Upper lobe of left lung (tissue), 4 donors: Measurements from ENCODE around the gene UBTF.

ENCODE experiments used
- CTCF ChIP-seq, 6 experiments: fragments of 450-650 bp in 4 of 6; fragments of 200-600 bp in 2 of 6; sonication (generic) in 2 of 6; IDR thresholded peaks; one replicate each; pipeline ENCODE4 v1.5.1; 2016 to 2019; ENCODE audit warnings: antibody characterized with exemption in 6 of 6
- POLR2A ChIP-seq, 4 donors: fragments of 450-650 bp; IDR thresholded peaks; one replicate each; pipeline ENCODE4 v1.5.1; 2016 to 2017; ENCODE audit warnings: antibody characterized with exemption in 4 of 4, mild to moderate bottlenecking in 2 of 4
- POLR2AphosphoS5 ChIP-seq, 2 donors: sonication (generic); formaldehyde crosslinking; IDR thresholded peaks; one replicate each; pipeline ENCODE4 v1.5.1; 2017; ENCODE audit warnings: antibody characterized with exemption in 2 of 2

GRCh38 chr17:44249501-44250246 is 30.2 kb upstream of the UBTF start:
- TF ChIP-seq POLR2A (IDR thresholded peaks at IDR 0.05): no peak
- TF ChIP-seq CTCF (IDR thresholded peaks at IDR 0.05): no peak
- TF ChIP-seq POLR2AphosphoS5 (IDR thresholded peaks at IDR 0.05): no peak
